HepG2 (cell line): ENCODE data around the gene KLHDC7A.

Experiments used
- CSRNP1 ChIP-seq: sonication (generic); formaldehyde crosslinking; IDR thresholded peaks from 2 replicates; pipeline ENCODE4 v1.8.1; 2023; ENCODE audit warnings: mild to moderate bottlenecking, missing genetic modification reagents
- CTCF ChIP-seq: sonication (generic); formaldehyde crosslinking; IDR thresholded peaks from 2 replicates; pipeline ENCODE4 v1.5.0; 2020; ENCODE audit warnings: mild to moderate bottlenecking, missing genetic modification reagents, moderate library complexity
- FOXA1 ChIP-seq, 2 experiments: fragments of 450-650 bp in 1 of 2; sonication (generic) in 1 of 2; formaldehyde crosslinking in 1 of 2; IDR thresholded peaks; 2 replicates each; pipeline versions ENCODE4 v1.4.0 to v1.6.1; 2016 to 2020; ENCODE audit warnings: missing genetic modification reagents in 1 of 2
- HBP1 ChIP-seq: IDR thresholded peaks from 2 replicates; pipeline ENCODE4 v1.6.1; 2016; ENCODE audit warnings: low read depth, control low read depth
- JUND ChIP-seq: sonication (generic); formaldehyde crosslinking; IDR thresholded peaks from 2 replicates; pipeline ENCODE4 v1.8.0; 2022; ENCODE audit warnings: mild to moderate bottlenecking, missing genetic modification reagents
- MEF2D ChIP-seq: sonication (generic); formaldehyde crosslinking; IDR thresholded peaks from 2 replicates; pipeline ENCODE4 v1.5.1; 2020; ENCODE audit warnings: mild to moderate bottlenecking, missing genetic modification reagents
- MLX ChIP-seq: IDR thresholded peaks from 2 replicates; pipeline ENCODE4 v1.6.1; 2016
- RFX3 ChIP-seq: IDR thresholded peaks from 2 replicates; pipeline ENCODE4 v1.6.1; 2016; ENCODE audit warnings: missing biosample characterization, missing genetic modification reagents
- TAF1 ChIP-seq: sonication (generic); formaldehyde crosslinking; IDR thresholded peaks from 2 replicates; pipeline ENCODE4 v1.4.0; 2020; ENCODE audit warnings: missing genetic modification reagents
- THRA ChIP-seq: sonication (generic); formaldehyde crosslinking; IDR thresholded peaks from 2 replicates; pipeline ENCODE4 v1.4.0; 2020; ENCODE audit warnings: missing genetic modification reagents, borderline replicate concordance
- ZBTB10 ChIP-seq: sonication (generic); formaldehyde crosslinking; IDR thresholded peaks from 2 replicates; pipeline ENCODE4 v1.4.0; 2020; ENCODE audit warnings: missing genetic modification reagents, borderline replicate concordance
- ZBTB20 ChIP-seq: sonication (generic); formaldehyde crosslinking; IDR thresholded peaks from 2 replicates; pipeline ENCODE4 v1.8.1; 2023; ENCODE audit warnings: missing genetic modification reagents, low read depth, mild to moderate bottlenecking, borderline replicate concordance
- ZBTB26 ChIP-seq: IDR thresholded peaks from 2 replicates; pipeline ENCODE4 v1.6.1; 2016; ENCODE audit warnings: missing compliant biosample characterization, missing genetic modification reagents, borderline replicate concordance
- ZKSCAN1 ChIP-seq: fragments of 150-350 bp; IDR thresholded peaks from 2 replicates; pipeline ENCODE4 v1.6.1; 2014; ENCODE audit warnings: low read length

- TF ChIP-seq CSRNP1 (CRISPR knock-in tag) (no peak), ZBTB26 (CRISPR knock-in tag) (no peak), JUND (CRISPR knock-in tag) (no peak), MLX (CRISPR knock-in tag) (peak; percentile 24; the same call in 1 of the 2 replicates), CTCF (no peak), ZBTB20 (CRISPR knock-in tag) (no peak), HBP1 (CRISPR knock-in tag) (no peak), RFX3 (CRISPR knock-in tag) (no peak), FOXA1 (IDR thresholded peaks at IDR 0.05) (no peak), FOXA1 (CRISPR knock-in tag; IDR thresholded peaks at IDR 0.05) (no peak), THRA (CRISPR knock-in tag) (no peak), ZKSCAN1 (no peak), ZBTB10 (CRISPR knock-in tag) (no peak), TAF1 (CRISPR knock-in tag) (no peak), MEF2D (CRISPR knock-in tag) (no peak)
Measured at GRCh38 chr1:18515120-18515667, 34.5 kb downstream of the KLHDC7A start.
